ENCODE data around the gene CTH.
"Not testable (repeated sequence)": the region's sequence is repeated elsewhere in the genome, so short reads cannot be mapped to it uniquely, and the experiment has no call there.

DNA sequence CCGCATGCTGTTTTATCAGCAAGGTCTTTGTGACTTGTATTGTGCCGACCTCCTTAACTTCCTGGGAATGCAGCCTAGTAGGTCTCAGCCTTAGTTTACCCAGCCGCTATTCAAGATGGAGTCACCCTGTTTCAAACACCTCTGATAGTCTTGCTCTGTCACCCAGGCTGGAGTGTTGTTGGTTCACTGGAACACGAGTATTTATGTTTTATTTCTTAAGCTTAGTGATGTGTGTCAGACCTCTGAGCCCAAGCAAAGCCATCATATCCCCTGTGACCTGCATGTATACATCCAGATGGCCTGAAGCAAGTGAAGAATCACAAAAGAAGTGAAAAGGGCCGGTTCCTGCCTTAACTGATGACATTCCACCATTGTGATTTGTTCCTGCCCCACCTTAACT lies 43.7 kb upstream of the CTH start:
- not testable (repeated sequence) for TF ChIP-seq FOXA1 (IDR thresholded peaks at IDR 0.05); EGR1 (IDR thresholded peaks at IDR 0.05; ENCODE audit: low read depth in 2 of 2); GABPA (IDR thresholded peaks at IDR 0.05 in 1 of 2, conservative IDR thresholded peaks at IDR 0.05 in 1 of 2); SP1 (IDR thresholded peaks at IDR 0.05); YY1 (IDR thresholded peaks at IDR 0.05); JUND (IDR thresholded peaks at IDR 0.05)
- TF ChIP-seq, protein P1, sequence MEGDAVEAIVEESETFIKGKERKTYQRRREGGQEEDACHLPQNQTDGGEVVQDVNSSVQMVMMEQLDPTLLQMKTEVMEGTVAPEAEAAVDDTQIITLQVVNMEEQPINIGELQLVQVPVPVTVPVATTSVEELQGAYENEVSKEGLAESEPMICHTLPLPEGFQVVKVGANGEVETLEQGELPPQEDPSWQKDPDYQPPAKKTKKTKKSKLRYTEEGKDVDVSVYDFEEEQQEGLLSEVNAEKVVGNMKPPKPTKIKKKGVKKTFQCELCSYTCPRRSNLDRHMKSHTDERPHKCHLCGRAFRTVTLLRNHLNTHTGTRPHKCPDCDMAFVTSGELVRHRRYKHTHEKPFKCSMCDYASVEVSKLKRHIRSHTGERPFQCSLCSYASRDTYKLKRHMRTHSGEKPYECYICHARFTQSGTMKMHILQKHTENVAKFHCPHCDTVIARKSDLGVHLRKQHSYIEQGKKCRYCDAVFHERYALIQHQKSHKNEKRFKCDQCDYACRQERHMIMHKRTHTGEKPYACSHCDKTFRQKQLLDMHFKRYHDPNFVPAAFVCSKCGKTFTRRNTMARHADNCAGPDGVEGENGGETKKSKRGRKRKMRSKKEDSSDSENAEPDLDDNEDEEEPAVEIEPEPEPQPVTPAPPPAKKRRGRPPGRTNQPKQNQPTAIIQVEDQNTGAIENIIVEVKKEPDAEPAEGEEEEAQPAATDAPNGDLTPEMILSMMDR (IDR thresholded peaks at IDR 0.05; ENCODE audit: low read depth, low read length, missing input control): not testable (repeated sequence)
- TF ChIP-seq, protein P2, sequence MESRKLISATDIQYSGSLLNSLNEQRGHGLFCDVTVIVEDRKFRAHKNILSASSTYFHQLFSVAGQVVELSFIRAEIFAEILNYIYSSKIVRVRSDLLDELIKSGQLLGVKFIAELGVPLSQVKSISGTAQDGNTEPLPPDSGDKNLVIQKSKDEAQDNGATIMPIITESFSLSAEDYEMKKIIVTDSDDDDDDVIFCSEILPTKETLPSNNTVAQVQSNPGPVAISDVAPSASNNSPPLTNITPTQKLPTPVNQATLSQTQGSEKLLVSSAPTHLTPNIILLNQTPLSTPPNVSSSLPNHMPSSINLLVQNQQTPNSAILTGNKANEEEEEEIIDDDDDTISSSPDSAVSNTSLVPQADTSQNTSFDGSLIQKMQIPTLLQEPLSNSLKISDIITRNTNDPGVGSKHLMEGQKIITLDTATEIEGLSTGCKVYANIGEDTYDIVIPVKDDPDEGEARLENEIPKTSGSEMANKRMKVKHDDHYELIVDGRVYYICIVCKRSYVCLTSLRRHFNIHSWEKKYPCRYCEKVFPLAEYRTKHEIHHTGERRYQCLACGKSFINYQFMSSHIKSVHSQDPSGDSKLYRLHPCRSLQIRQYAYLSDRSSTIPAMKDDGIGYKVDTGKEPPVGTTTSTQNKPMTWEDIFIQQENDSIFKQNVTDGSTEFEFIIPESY (IDR thresholded peaks at IDR 0.05): not testable (repeated sequence)
- TF ChIP-seq, protein P3, sequence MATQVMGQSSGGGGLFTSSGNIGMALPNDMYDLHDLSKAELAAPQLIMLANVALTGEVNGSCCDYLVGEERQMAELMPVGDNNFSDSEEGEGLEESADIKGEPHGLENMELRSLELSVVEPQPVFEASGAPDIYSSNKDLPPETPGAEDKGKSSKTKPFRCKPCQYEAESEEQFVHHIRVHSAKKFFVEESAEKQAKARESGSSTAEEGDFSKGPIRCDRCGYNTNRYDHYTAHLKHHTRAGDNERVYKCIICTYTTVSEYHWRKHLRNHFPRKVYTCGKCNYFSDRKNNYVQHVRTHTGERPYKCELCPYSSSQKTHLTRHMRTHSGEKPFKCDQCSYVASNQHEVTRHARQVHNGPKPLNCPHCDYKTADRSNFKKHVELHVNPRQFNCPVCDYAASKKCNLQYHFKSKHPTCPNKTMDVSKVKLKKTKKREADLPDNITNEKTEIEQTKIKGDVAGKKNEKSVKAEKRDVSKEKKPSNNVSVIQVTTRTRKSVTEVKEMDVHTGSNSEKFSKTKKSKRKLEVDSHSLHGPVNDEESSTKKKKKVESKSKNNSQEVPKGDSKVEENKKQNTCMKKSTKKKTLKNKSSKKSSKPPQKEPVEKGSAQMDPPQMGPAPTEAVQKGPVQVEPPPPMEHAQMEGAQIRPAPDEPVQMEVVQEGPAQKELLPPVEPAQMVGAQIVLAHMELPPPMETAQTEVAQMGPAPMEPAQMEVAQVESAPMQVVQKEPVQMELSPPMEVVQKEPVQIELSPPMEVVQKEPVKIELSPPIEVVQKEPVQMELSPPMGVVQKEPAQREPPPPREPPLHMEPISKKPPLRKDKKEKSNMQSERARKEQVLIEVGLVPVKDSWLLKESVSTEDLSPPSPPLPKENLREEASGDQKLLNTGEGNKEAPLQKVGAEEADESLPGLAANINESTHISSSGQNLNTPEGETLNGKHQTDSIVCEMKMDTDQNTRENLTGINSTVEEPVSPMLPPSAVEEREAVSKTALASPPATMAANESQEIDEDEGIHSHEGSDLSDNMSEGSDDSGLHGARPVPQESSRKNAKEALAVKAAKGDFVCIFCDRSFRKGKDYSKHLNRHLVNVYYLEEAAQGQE (IDR thresholded peaks at IDR 0.05): not testable (repeated sequence)
- TF ChIP-seq, protein P4, sequence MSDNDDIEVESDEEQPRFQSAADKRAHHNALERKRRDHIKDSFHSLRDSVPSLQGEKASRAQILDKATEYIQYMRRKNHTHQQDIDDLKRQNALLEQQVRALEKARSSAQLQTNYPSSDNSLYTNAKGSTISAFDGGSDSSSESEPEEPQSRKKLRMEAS (IDR thresholded peaks at IDR 0.05): not testable (repeated sequence)

Data from liver (tissue), 3 donors.